ENCODE measurements around the gene MYPN. TPM values are rescaled to one million over a fixed set of nuclear protein-coding genes. Genes with fewer than 3 reads are reported as not detected.
A peak's percentile ranks its signal among the peaks of the same experiment; 100 is the strongest.

MYPN gene
- total RNA-seq, 1 experiment from 2014 or later, result 6.0 TPM

DNA sequence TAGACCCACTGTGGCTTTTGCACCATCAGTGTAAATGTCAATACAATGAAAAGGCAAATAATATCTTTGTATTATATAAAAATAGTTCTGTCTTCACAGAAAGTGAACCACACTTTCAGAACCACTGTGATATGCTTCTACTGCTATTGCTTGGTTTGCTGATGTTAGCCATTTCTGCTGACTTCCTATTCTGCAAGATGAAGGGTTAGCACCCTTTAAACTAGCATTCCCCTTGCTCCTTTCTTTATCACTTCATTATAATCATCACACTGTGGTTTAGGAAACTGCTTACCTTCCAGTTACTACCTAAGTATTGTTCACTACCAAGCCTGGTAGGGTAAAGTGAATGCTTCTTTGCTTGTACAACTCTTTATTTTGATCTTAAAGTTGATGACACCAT is 29.2 kb downstream of the MYPN start:
- Histone ChIP-seq H3K4me2 (ENCODE audit: low read length) (no peak overlapping the region), H3K9me3 (ENCODE audit: low read length) (no peaks in the 10 kb centered on the region), H3K27ac (ENCODE audit: low read length) (peak overlapping the region; percentile 88), H3K79me2 (ENCODE audit: low read length) (no peaks in the 10 kb centered on the region), H2AFZ (ENCODE audit: low read length) (no peak overlapping the region), H3K27me3 (ENCODE audit: low read length) (no peaks in the 10 kb centered on the region), H3K9me2 (replicated peaks; ENCODE audit: low read length) (no peaks in the 10 kb centered on the region), H3F3A (ENCODE audit: low read length, unreplicated experiment) (peaks cover 18% of the 10 kb centered on the region), H3K4me3 (ENCODE audit: low read length) (no peak overlapping the region), H3K9ac (ENCODE audit: low read length) (no peak overlapping the region), H3K36me3 (ENCODE audit: low read depth, low read length) (no peaks in the 10 kb centered on the region), H4K20me1 (ENCODE audit: low read length) (no peaks in the 10 kb centered on the region), H3K4me1 (ENCODE audit: insufficient read depth, low read length) (peaks cover 58% of the 10 kb centered on the region)
- TF ChIP-seq, protein P1, sequence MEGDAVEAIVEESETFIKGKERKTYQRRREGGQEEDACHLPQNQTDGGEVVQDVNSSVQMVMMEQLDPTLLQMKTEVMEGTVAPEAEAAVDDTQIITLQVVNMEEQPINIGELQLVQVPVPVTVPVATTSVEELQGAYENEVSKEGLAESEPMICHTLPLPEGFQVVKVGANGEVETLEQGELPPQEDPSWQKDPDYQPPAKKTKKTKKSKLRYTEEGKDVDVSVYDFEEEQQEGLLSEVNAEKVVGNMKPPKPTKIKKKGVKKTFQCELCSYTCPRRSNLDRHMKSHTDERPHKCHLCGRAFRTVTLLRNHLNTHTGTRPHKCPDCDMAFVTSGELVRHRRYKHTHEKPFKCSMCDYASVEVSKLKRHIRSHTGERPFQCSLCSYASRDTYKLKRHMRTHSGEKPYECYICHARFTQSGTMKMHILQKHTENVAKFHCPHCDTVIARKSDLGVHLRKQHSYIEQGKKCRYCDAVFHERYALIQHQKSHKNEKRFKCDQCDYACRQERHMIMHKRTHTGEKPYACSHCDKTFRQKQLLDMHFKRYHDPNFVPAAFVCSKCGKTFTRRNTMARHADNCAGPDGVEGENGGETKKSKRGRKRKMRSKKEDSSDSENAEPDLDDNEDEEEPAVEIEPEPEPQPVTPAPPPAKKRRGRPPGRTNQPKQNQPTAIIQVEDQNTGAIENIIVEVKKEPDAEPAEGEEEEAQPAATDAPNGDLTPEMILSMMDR (conservative IDR thresholded peaks at IDR 0.05; ENCODE audit: low read depth, low read length), result no peak
- TF ChIP-seq EZH2phosphoT487 (IDR thresholded peaks at IDR 0.05; ENCODE audit: borderline replicate concordance, low read length) (no peak), EZH2 (IDR thresholded peaks at IDR 0.05; ENCODE audit: low read length, unreplicated experiment) (no peak)
- DNase-seq, result no peak
- CTCF ChIA-PET, result no interaction called here
- no TSS peak for BruUV-seq (replicated peaks)
- POLR2A ChIA-PET (ENCODE audit: unreplicated experiment), result no interaction called here
- ATAC-seq, result no peak
- intact Hi-C loops (cut with micrococcal nuclease), result loop anchor here (5.0 kb wide), 1 partner anchor 321 kb away; no protein-coding TSS in a partner anchor

DNA sequence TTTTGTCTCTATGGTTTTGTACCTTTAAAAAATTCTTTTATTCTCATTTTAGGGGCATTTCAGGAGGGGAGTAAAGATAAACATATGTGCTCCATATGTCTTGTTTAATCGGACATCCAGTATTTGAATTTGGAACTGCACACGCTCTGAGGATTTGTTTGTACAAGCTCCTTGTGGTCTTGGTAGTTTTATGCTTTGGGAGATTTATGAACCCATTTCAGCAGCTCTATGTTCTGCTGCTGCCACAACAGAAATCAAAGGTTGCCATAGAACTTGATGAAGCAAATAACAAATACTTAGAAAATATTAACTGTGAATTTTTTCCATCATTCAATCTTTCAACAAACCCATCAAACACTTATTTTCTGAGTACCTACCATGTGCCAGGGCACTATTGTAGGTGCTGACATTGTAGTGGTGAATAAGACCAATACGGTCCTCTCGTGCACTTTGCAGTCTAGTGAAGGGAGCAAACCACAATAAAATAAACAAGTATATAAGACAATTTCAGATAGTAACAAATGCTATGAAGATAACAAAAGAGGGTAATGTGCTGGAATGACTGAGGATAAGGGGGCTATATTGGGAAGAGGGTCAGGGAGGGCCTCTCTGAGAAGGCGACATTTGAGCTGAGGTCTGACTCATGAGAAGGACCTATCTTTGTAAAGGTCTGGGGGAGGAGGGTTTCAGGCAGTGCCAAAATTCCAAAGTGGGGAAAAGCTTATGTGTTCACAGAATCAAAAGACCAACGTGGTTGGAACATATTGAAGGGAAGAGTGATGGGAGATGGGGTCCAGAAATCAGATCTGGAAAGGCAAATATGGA is 30.4 kb downstream of the MYPN start:
- Histone ChIP-seq H3K27ac (ENCODE audit: low read length) (no peak overlapping the region), H3K9me2 (replicated peaks; ENCODE audit: low read length) (no peaks in the 10 kb centered on the region), H3K4me3 (ENCODE audit: low read length) (no peak overlapping the region), H3K4me1 (ENCODE audit: insufficient read depth, low read length) (peaks cover 53% of the 10 kb centered on the region), H3K4me2 (ENCODE audit: low read length) (no peak overlapping the region), H3K79me2 (ENCODE audit: low read length) (no peaks in the 10 kb centered on the region), H3K9me3 (ENCODE audit: low read length) (no peaks in the 10 kb centered on the region), H4K20me1 (ENCODE audit: low read length) (no peaks in the 10 kb centered on the region), H3K36me3 (ENCODE audit: low read depth, low read length) (no peaks in the 10 kb centered on the region), H3F3A (ENCODE audit: low read length, unreplicated experiment) (peaks cover 18% of the 10 kb centered on the region), H2AFZ (ENCODE audit: low read length) (no peak overlapping the region), H3K27me3 (ENCODE audit: low read length) (no peaks in the 10 kb centered on the region), H3K9ac (ENCODE audit: low read length) (no peak overlapping the region)
- DNase-seq (no peak), ATAC-seq (no peak)
- no TSS peak for BruUV-seq (replicated peaks)
- CTCF ChIA-PET, result no interaction called here
- intact Hi-C loops (cut with micrococcal nuclease), result loop anchor here (5.0 kb wide), 1 partner anchor 322 kb away; no protein-coding TSS in a partner anchor
- POLR2A ChIA-PET (ENCODE audit: unreplicated experiment), result no interaction called here
- no peak for TF ChIP-seq EZH2 (IDR thresholded peaks at IDR 0.05; ENCODE audit: low read length, unreplicated experiment)
- TF ChIP-seq, protein P1 (conservative IDR thresholded peaks at IDR 0.05; ENCODE audit: low read depth, low read length), result no peak
- TF ChIP-seq EZH2phosphoT487 (IDR thresholded peaks at IDR 0.05; ENCODE audit: borderline replicate concordance, low read length), result no peak

DNA sequence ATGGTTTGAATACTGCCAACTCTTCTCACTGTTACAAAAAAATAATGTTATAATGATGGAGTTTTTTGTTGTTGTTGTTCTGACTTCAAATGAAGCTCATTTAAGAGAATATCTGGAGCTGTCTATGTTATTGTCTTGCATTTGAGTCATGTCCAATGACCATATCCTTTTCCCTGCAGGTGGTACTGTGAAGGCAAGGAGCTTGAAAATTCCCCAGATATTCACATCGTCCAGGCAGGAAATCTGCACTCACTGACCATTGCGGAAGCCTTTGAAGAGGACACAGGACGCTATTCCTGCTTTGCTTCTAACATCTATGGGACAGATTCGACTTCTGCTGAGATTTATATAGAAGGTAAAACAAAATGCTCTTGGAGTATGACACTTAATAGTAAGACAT is 33.5 kb downstream of the MYPN start:
- H3K9me3 ChIP-seq (ENCODE audit: low read length), result no peaks in the 10 kb centered on the region
- BruUV-seq (replicated peaks), result no TSS peak
- ChIA-PET CTCF (no interaction called here), POLR2A (ENCODE audit: unreplicated experiment) (no interaction called here)
- H3K4me3 ChIP-seq (ENCODE audit: low read length), result no peak overlapping the region
- no peak overlapping the region for H3K27ac ChIP-seq (ENCODE audit: low read length)
- TF ChIP-seq EZH2phosphoT487 (IDR thresholded peaks at IDR 0.05; ENCODE audit: borderline replicate concordance, low read length), result no peak
- TF ChIP-seq, protein P1 (conservative IDR thresholded peaks at IDR 0.05; ENCODE audit: low read depth, low read length), result no peak
- no peak for TF ChIP-seq EZH2 (IDR thresholded peaks at IDR 0.05; ENCODE audit: low read length, unreplicated experiment)
- no peaks in the 10 kb centered on the region for H3F3A ChIP-seq (ENCODE audit: low read length, unreplicated experiment)
- intact Hi-C loops (cut with micrococcal nuclease), result no loop called here
- H2AFZ ChIP-seq (ENCODE audit: low read length), result no peak overlapping the region
- no peak overlapping the region for H3K4me2 ChIP-seq (ENCODE audit: low read length)
- H3K36me3 ChIP-seq (ENCODE audit: low read depth, low read length), result no peaks in the 10 kb centered on the region
- ATAC-seq (no peak), DNase-seq (no peak)
- no peaks in the 10 kb centered on the region for H4K20me1 ChIP-seq (ENCODE audit: low read length)
- no peaks in the 10 kb centered on the region for H3K79me2 ChIP-seq (ENCODE audit: low read length)
- H3K9me2 ChIP-seq (replicated peaks; ENCODE audit: low read length), result no peaks in the 10 kb centered on the region
- H3K27me3 ChIP-seq (ENCODE audit: low read length), result no peaks in the 10 kb centered on the region
- H3K9ac ChIP-seq (ENCODE audit: low read length), result no peak overlapping the region
- peaks cover 25% of the 10 kb centered on the region for H3K4me1 ChIP-seq (ENCODE audit: insufficient read depth, low read length)

Measured in PC-3 (cell line).